ENCODE data around the gene RPS15.
"Not testable (repeated sequence)": the region's sequence is repeated elsewhere in the genome, so short reads cannot be mapped to it uniquely, and the experiment has no call there.

RPS15 gene

GRCh38 chr19:1417681-1418495 lies 20.3 kb upstream of the RPS15 start:
- H3K36me3 ChIP-seq (ENCODE audit: control insufficient read depth in 4 of 4, insufficient read depth in 4 of 4, low read length in 3 of 4) = peaks cover 13 to 87% (median 55%) of the 10 kb centered on the region in 4 experiments
- peaks cover 0 to 21% (median 17%) of the 10 kb centered on the region in 4 experiments for H3K4me1 ChIP-seq (ENCODE audit: control extremely low read depth in 1 of 4, control insufficient read depth in 4 of 4, insufficient read depth in 4 of 4, low read length in 3 of 4)
- no peak for DNase-seq
- CTCF ChIA-PET = interaction anchor here (0.9 to 1.9 kb wide), 3 partner anchors 8 to 19 kb away, joined by 3 to 6 read pairs (median 3); no protein-coding TSS in a partner anchor
- no peak overlapping the region for H3K4me3 ChIP-seq (ENCODE audit: control insufficient read depth in 1 of 7, extremely low read depth in 1 of 7, insufficient read depth in 4 of 7, low read depth in 2 of 7, low read length in 6 of 7)
- no peaks in the 10 kb centered on the region for H3K27me3 ChIP-seq (replicated peaks in 2 of 5; ENCODE audit: control insufficient read depth in 4 of 5, insufficient read depth in 5 of 5, low read length in 4 of 5)
- no peak overlapping the region for H3K27ac ChIP-seq (ENCODE audit: insufficient read depth in 1 of 2, low read depth in 1 of 2, low read length in 2 of 2, poor library complexity in 1 of 2, severe bottlenecking in 2 of 2)
- no peaks in the 10 kb centered on the region for H3K9me3 ChIP-seq (ENCODE audit: control extremely low read depth in 1 of 5, control insufficient read depth in 4 of 5, insufficient read depth in 2 of 5, low read depth in 1 of 5, low read length in 4 of 5)
- POLR2A ChIA-PET = interaction anchor here (0.6 to 0.9 kb wide), 2 partner anchors 15 to 878 kb away, joined by 3 to 5 read pairs; no protein-coding TSS in a partner anchor
- 90% methylated on average over 22 of the region's 30 CpGs for WGBS (ENCODE audit: insufficient coverage)

GRCh38 chr19:1418496-1418775 lies 19.8 kb upstream of the RPS15 start:
- no peak overlapping the region for H3K27ac ChIP-seq (ENCODE audit: insufficient read depth in 1 of 2, low read depth in 1 of 2, low read length in 2 of 2, poor library complexity in 1 of 2, severe bottlenecking in 2 of 2)
- DNase-seq = no peak
- no peak overlapping the region for H3K4me3 ChIP-seq (ENCODE audit: control insufficient read depth in 1 of 7, extremely low read depth in 1 of 7, insufficient read depth in 4 of 7, low read depth in 2 of 7, low read length in 6 of 7)
- CTCF ChIA-PET = interaction anchor here (0.9 kb wide), 1 partner anchor 9 kb away, joined by 3 read pairs; no protein-coding TSS in a partner anchor
- POLR2A ChIA-PET = interaction anchor here (0.6 to 0.9 kb wide), 3 partner anchors 15 to 878 kb away, joined by 3 to 5 read pairs (median 3); no protein-coding TSS in a partner anchor
- no peaks in the 10 kb centered on the region for H3K9me3 ChIP-seq (ENCODE audit: control extremely low read depth in 1 of 5, control insufficient read depth in 4 of 5, insufficient read depth in 2 of 5, low read depth in 1 of 5, low read length in 4 of 5)
- H3K36me3 ChIP-seq (ENCODE audit: control insufficient read depth in 4 of 4, insufficient read depth in 4 of 4, low read length in 3 of 4) = peaks cover 16 to 87% (median 57%) of the 10 kb centered on the region in 4 experiments
- H3K27me3 ChIP-seq (replicated peaks in 2 of 5; ENCODE audit: control insufficient read depth in 4 of 5, insufficient read depth in 5 of 5, low read length in 4 of 5) = no peaks in the 10 kb centered on the region
- 96% methylated on average over 8 of the region's 13 CpGs for WGBS (ENCODE audit: insufficient coverage)
- H3K4me1 ChIP-seq (ENCODE audit: control extremely low read depth in 1 of 4, control insufficient read depth in 4 of 4, insufficient read depth in 4 of 4, low read length in 3 of 4) = peaks cover 0 to 21% (median 17%) of the 10 kb centered on the region in 4 experiments

- CTCF ChIA-PET = interaction anchor here (0.9 kb wide), 1 partner anchor 9 kb away, joined by 3 read pairs; no protein-coding TSS in a partner anchor
- Histone ChIP-seq H3K9me3 (ENCODE audit: control extremely low read depth in 1 of 5, control insufficient read depth in 4 of 5, insufficient read depth in 2 of 5, low read depth in 1 of 5, low read length in 4 of 5) (no peaks in the 10 kb centered on the region), H3K27me3 (replicated peaks in 2 of 5; ENCODE audit: control insufficient read depth in 4 of 5, insufficient read depth in 5 of 5, low read length in 4 of 5) (no peaks in the 10 kb centered on the region), H3K27ac (ENCODE audit: insufficient read depth in 1 of 2, low read depth in 1 of 2, low read length in 2 of 2, poor library complexity in 1 of 2, severe bottlenecking in 2 of 2) (no peak overlapping the region), H3K4me1 (ENCODE audit: control extremely low read depth in 1 of 4, control insufficient read depth in 4 of 4, insufficient read depth in 4 of 4, low read length in 3 of 4) (peaks cover 0 to 21% (median 17%) of the 10 kb centered on the region in 4 experiments), H3K36me3 (ENCODE audit: control insufficient read depth in 4 of 4, insufficient read depth in 4 of 4, low read length in 3 of 4) (peaks cover 16 to 87% (median 64%) of the 10 kb centered on the region in 4 experiments), H3K4me3 (ENCODE audit: control insufficient read depth in 1 of 7, extremely low read depth in 1 of 7, insufficient read depth in 4 of 7, low read depth in 2 of 7, low read length in 6 of 7) (no peak overlapping the region)
- whole genome bisulfite sequencing (ENCODE audit: insufficient coverage) = 98% methylated on average over 21 of the region's 21 CpGs
- DNase-seq = no peak
- POLR2A ChIA-PET = interaction anchor here (0.6 to 0.8 kb wide), 3 partner anchors 130 to 877 kb away, joined by 3 to 5 read pairs (median 5); no protein-coding TSS in a partner anchor
These were observed 19.1 kb upstream of the RPS15 start for GRCh38 chr19:1418951-1419738.

- peaks cover 0 to 18% (median 14%) of the 10 kb centered on the region in 4 experiments for H3K4me1 ChIP-seq (ENCODE audit: control extremely low read depth in 1 of 4, control insufficient read depth in 4 of 4, insufficient read depth in 4 of 4, low read length in 3 of 4)
- 100% methylated on average over 6 of the region's 43 CpGs for WGBS (ENCODE audit: insufficient coverage)
- DNase-seq; H3K27me3 ChIP-seq (replicated peaks in 2 of 5; ENCODE audit: control insufficient read depth in 4 of 5, insufficient read depth in 5 of 5, low read length in 4 of 5); H3K9me3 ChIP-seq (ENCODE audit: control extremely low read depth in 1 of 5, control insufficient read depth in 4 of 5, insufficient read depth in 2 of 5, low read depth in 1 of 5, low read length in 4 of 5); H3K4me3 ChIP-seq (ENCODE audit: control insufficient read depth in 1 of 7, extremely low read depth in 1 of 7, insufficient read depth in 4 of 7, low read depth in 2 of 7, low read length in 6 of 7); POLR2A ChIA-PET; H3K27ac ChIP-seq (ENCODE audit: insufficient read depth in 1 of 2, low read depth in 1 of 2, low read length in 2 of 2, poor library complexity in 1 of 2, severe bottlenecking in 2 of 2): not testable (repeated sequence)
- CTCF ChIA-PET = interaction anchor here (1.5 kb wide), 1 partner anchor 14 kb away, joined by 3 read pairs; no protein-coding TSS in a partner anchor
- peaks cover 18 to 91% (median 70%) of the 10 kb centered on the region in 4 experiments for H3K36me3 ChIP-seq (ENCODE audit: control insufficient read depth in 4 of 4, insufficient read depth in 4 of 4, low read length in 3 of 4)
These were observed 18.1 kb upstream of the RPS15 start for GRCh38 chr19:1420085-1420484.

- no peak overlapping the region for H3K27ac ChIP-seq (ENCODE audit: insufficient read depth in 1 of 2, low read depth in 1 of 2, low read length in 2 of 2, poor library complexity in 1 of 2, severe bottlenecking in 2 of 2)
- no peak for DNase-seq
- no peak overlapping the region for H3K4me3 ChIP-seq (ENCODE audit: control insufficient read depth in 1 of 7, extremely low read depth in 1 of 7, insufficient read depth in 4 of 7, low read depth in 2 of 7, low read length in 6 of 7)
- H3K4me1 ChIP-seq (ENCODE audit: control extremely low read depth in 1 of 4, control insufficient read depth in 4 of 4, insufficient read depth in 4 of 4, low read length in 3 of 4) = peaks cover 0 to 13% (median 9%) of the 10 kb centered on the region in 4 experiments
- H3K27me3 ChIP-seq (replicated peaks in 2 of 5; ENCODE audit: control insufficient read depth in 4 of 5, insufficient read depth in 5 of 5, low read length in 4 of 5) = no peaks in the 10 kb centered on the region
- 97% methylated on average over 15 of the region's 15 CpGs for WGBS (ENCODE audit: insufficient coverage)
- ChIA-PET POLR2A (no interaction called here), CTCF (interaction anchor here (1.5 kb wide), 1 partner anchor 15 kb away, joined by 3 read pairs; no protein-coding TSS in a partner anchor)
- H3K36me3 ChIP-seq (ENCODE audit: control insufficient read depth in 4 of 4, insufficient read depth in 4 of 4, low read length in 3 of 4) = peaks cover 19 to 96% (median 74%) of the 10 kb centered on the region in 4 experiments
- H3K9me3 ChIP-seq (ENCODE audit: control extremely low read depth in 1 of 5, control insufficient read depth in 4 of 5, insufficient read depth in 2 of 5, low read depth in 1 of 5, low read length in 4 of 5) = no peaks in the 10 kb centered on the region
These were observed 17.6 kb upstream of the RPS15 start for GRCh38 chr19:1420590-1420989.

GRCh38 chr19:1421218-1421957 lies 16.8 kb upstream of the RPS15 start:
- H3K27ac ChIP-seq (ENCODE audit: insufficient read depth in 1 of 2, low read depth in 1 of 2, low read length in 2 of 2, poor library complexity in 1 of 2, severe bottlenecking in 2 of 2) = no peak overlapping the region
- WGBS (ENCODE audit: insufficient coverage) = 100% methylated on average over 37 of the region's 37 CpGs
- no peak for DNase-seq
- H3K9me3 ChIP-seq (ENCODE audit: control extremely low read depth in 1 of 5, control insufficient read depth in 4 of 5, insufficient read depth in 2 of 5, low read depth in 1 of 5, low read length in 4 of 5) = no peaks in the 10 kb centered on the region
- H3K27me3 ChIP-seq (replicated peaks in 2 of 5; ENCODE audit: control insufficient read depth in 4 of 5, insufficient read depth in 5 of 5, low read length in 4 of 5) = no peaks in the 10 kb centered on the region
- CTCF ChIA-PET = interaction anchor here (1.5 kb wide), 1 partner anchor 16 kb away, joined by 3 read pairs; no protein-coding TSS in a partner anchor
- POLR2A ChIA-PET = no interaction called here
- H3K4me3 ChIP-seq (ENCODE audit: control insufficient read depth in 1 of 7, extremely low read depth in 1 of 7, insufficient read depth in 4 of 7, low read depth in 2 of 7, low read length in 6 of 7) = no peak overlapping the region
- H3K36me3 ChIP-seq (ENCODE audit: control insufficient read depth in 4 of 4, insufficient read depth in 4 of 4, low read length in 3 of 4) = peaks cover 23 to 96% (median 80%) of the 10 kb centered on the region in 4 experiments
- H3K4me1 ChIP-seq (ENCODE audit: control extremely low read depth in 1 of 4, control insufficient read depth in 4 of 4, insufficient read depth in 4 of 4, low read length in 3 of 4) = peaks cover 0 to 5% (median 2%) of the 10 kb centered on the region in 4 experiments
